Type B pancreatic cell (in vitro differentiated cells): ENCODE measurements around the gene SVIP. TPM values are rescaled to one million over a fixed set of nuclear protein-coding genes. Genes with fewer than 3 reads are reported as not detected.

Experiments
- DNase-seq: peaks from one replicate; pipeline ENCODE4 v3.0.0; 2021; ENCODE audit warnings: mixed read lengths; ENCODE audit not compliant: unreplicated experiment; ENCODE audit errors: extremely low spot score
- H3K27ac Mint-ChIP-seq: 2 replicates; pipeline ENCODE4 v1.8.0; 2021; ENCODE audit warnings: mild to moderate bottlenecking, mixed read lengths
- H3K27me3 Mint-ChIP-seq: 2 replicates; pipeline ENCODE4 v1.8.0; 2021; ENCODE audit warnings: mixed read lengths
- H3K36me3 Mint-ChIP-seq: 2 replicates; pipeline ENCODE4 v1.8.0; 2021; ENCODE audit warnings: mixed read lengths
- H3K4me1 Mint-ChIP-seq: one replicate; pipeline ENCODE4 v1.8.0; 2021; ENCODE audit warnings: mixed read lengths; ENCODE audit not compliant: unreplicated experiment
- H3K4me3 Mint-ChIP-seq: 2 replicates; pipeline ENCODE4 v1.8.0; 2021; ENCODE audit warnings: mild to moderate bottlenecking, mixed read lengths
- H3K9me3 Mint-ChIP-seq: 2 replicates; pipeline ENCODE4 v1.8.0; 2021; ENCODE audit warnings: mixed read lengths
- total RNA-seq: library from RNA; stranded (reverse); gene quantifications from 2 replicates; pipeline ENCODE4 v1.2.1, GENCODE V29; 2021; ENCODE audit warnings: low replicate concordance
- TF ChIP-seq, protein P1 (sequence below): fragments of 200-600 bp; sonication (generic); conservative IDR thresholded peaks from 2 replicates; pipeline ENCODE4 v1.5.0; 2021; ENCODE audit warnings: antibody characterized with exemption, mild to moderate bottlenecking

Gene SVIP
- total RNA-seq, 1 donor from 2014 or later: 26.5 TPM

DNA sequence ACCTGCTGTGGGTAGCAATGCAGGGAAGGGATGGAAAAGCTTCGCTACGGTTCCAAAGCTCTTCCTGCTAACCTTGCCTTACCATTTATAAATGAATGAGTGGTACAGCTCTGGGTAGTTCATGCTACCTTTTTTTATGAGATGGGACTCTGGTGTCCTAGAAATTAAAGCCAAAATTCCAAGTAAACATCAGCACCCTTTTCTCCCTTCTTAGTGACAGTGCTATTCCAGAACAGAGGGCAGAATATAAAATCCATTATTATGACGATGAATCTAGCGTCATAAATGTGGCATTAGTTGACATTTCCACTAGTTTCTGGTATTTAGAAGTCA lies 447 bp upstream of the SVIP start:
- Mint-ChIP-seq H3K27ac (peak overlapping the region; percentile 69), H3K27me3 (no peaks in the 10 kb centered on the region), H3K9me3 (no peaks in the 10 kb centered on the region), H3K4me3 (peak overlapping the region; percentile 95), H3K36me3 (no peaks in the 10 kb centered on the region), H3K4me1 (peaks cover 7% of the 10 kb centered on the region)
- TF ChIP-seq, protein P1, sequence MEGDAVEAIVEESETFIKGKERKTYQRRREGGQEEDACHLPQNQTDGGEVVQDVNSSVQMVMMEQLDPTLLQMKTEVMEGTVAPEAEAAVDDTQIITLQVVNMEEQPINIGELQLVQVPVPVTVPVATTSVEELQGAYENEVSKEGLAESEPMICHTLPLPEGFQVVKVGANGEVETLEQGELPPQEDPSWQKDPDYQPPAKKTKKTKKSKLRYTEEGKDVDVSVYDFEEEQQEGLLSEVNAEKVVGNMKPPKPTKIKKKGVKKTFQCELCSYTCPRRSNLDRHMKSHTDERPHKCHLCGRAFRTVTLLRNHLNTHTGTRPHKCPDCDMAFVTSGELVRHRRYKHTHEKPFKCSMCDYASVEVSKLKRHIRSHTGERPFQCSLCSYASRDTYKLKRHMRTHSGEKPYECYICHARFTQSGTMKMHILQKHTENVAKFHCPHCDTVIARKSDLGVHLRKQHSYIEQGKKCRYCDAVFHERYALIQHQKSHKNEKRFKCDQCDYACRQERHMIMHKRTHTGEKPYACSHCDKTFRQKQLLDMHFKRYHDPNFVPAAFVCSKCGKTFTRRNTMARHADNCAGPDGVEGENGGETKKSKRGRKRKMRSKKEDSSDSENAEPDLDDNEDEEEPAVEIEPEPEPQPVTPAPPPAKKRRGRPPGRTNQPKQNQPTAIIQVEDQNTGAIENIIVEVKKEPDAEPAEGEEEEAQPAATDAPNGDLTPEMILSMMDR: no peak
- no peak for DNase-seq

DNA sequence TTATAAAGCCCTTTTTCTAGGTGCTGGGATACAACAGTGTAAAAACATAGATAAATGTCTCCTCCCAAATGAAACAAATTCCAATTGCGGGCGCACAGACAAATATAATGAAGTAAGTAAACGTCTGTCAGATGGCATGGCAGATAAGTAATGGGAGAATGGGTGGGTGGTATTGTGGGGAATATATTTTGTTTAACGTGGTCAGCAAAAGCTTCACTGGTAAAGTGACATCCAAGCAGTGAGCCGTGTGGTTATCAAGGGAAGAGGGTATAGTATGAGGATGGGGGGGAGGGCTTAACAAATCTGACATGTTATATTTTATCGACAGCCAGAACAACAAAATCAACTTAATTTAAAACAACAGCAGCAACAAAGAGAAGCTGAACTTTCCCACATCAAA lies 1.2 kb downstream of the SVIP start:
- no peaks in the 10 kb centered on the region for H3K27me3 Mint-ChIP-seq
- peak overlapping the region; percentile 3 for H3K27ac Mint-ChIP-seq
- H3K4me3 Mint-ChIP-seq: peak overlapping the region; percentile 95
- DNase-seq: no peak
- H3K4me1 Mint-ChIP-seq: peaks cover 7% of the 10 kb centered on the region
- no peaks in the 10 kb centered on the region for H3K9me3 Mint-ChIP-seq
- peaks cover 7% of the 10 kb centered on the region for H3K36me3 Mint-ChIP-seq
- TF ChIP-seq, protein P1: no peak

DNA sequence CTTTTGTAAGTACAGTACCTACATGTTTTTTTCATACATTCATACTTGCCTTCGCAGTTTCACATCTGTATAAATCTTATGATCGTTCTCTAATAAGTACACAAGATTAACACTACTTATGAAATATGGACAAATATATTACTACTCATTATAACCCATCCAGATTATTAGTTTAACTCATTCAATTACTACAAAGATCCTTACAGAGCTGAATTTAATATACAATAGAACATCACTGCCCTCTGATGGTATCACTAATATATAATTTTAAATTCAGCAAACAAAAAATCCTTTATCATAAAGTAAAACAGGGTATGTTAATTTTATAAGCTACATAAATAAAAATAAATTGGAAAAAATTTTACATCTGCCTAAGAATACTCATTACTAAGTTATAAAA lies 7.4 kb downstream of the SVIP start:
- H3K27ac Mint-ChIP-seq: no peak overlapping the region
- H3K9me3 Mint-ChIP-seq: no peaks in the 10 kb centered on the region
- no peak for DNase-seq
- no peaks in the 10 kb centered on the region for H3K4me1 Mint-ChIP-seq
- TF ChIP-seq, protein P1: no peak
- no peak overlapping the region for H3K4me3 Mint-ChIP-seq
- H3K36me3 Mint-ChIP-seq: peaks cover 13% of the 10 kb centered on the region
- no peaks in the 10 kb centered on the region for H3K27me3 Mint-ChIP-seq

DNA sequence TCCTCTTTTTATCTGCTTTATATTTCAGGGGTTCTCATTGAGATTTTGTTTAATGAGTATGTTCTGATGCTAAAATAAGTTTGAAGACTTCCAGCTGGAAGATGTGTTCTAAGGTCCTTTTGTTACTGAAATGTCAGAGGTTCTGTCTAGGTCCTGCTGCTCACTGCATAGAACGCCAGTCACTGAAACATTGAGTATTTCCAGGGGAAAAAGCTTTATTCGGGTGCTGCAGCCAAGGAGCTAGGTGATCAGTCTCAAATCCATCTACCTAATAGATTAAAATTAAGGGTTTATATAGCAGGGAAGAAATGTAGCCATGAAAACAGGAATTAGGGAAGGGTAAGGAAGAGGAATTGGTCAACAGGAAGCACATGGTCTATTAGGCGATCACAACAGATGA lies 19.7 kb downstream of the SVIP start:
- peaks cover 10% of the 10 kb centered on the region for H3K9me3 Mint-ChIP-seq
- H3K27ac Mint-ChIP-seq: no peak overlapping the region
- TF ChIP-seq, protein P1: no peak
- H3K27me3 Mint-ChIP-seq: no peaks in the 10 kb centered on the region
- no peak overlapping the region for H3K4me3 Mint-ChIP-seq
- peaks cover 4% of the 10 kb centered on the region for H3K4me1 Mint-ChIP-seq
- H3K36me3 Mint-ChIP-seq: peaks cover 10% of the 10 kb centered on the region
- no peak for DNase-seq

DNA sequence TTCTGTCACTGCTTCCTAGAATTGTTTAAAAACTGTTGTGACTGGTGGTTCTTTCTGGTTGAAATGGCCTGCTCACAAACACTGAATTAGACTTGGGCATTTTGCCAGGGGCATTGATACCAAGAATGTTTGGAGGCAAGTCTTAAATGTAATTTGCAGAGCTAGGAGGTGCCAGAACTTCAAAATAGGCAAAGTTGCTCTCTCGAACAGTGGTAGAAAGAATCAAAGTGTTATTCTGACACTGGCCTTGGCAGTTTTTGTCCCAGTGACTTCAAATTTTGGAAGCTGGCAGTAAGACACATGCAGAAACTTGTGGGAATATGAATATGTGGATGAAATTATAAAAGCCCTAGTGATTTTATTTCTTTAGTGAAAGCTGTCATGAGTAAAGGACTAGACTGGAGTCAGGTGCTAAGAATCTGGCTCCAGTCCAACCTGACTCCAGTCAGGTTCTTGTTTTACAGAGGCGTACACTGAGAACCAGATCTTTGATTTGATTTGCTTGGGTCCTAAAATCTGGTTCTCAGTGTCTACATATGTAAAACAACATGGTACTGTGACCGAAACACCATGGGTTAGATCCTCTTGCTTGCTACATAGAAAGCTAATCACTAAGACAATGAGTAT lies 20.9 kb downstream of the SVIP start:
- DNase-seq: no peak
- peaks cover 6% of the 10 kb centered on the region for H3K36me3 Mint-ChIP-seq
- H3K9me3 Mint-ChIP-seq: peaks cover 6% of the 10 kb centered on the region
- TF ChIP-seq, protein P1: no peak
- no peaks in the 10 kb centered on the region for H3K27me3 Mint-ChIP-seq
- no peak overlapping the region for H3K27ac Mint-ChIP-seq
- H3K4me1 Mint-ChIP-seq: peaks cover 4% of the 10 kb centered on the region
- no peak overlapping the region for H3K4me3 Mint-ChIP-seq
